Activated CD4-positive, alpha-beta T cell treated with anti-CD3 and anti-CD28 coated beads, Interleukin-2, amount 50 U/mL, for 1 hour (primary cell): Measurements from ENCODE around the gene BICRA.
"Not testable (repeated sequence)": the region's sequence is repeated elsewhere in the genome, so short reads cannot be mapped to it uniquely, and the experiment has no call there.

ENCODE experiments used
- DNase-seq: peaks from one replicate; pipeline ENCODE4 v3.0.0-alpha.2; 2020

The BICRA gene

DNA sequence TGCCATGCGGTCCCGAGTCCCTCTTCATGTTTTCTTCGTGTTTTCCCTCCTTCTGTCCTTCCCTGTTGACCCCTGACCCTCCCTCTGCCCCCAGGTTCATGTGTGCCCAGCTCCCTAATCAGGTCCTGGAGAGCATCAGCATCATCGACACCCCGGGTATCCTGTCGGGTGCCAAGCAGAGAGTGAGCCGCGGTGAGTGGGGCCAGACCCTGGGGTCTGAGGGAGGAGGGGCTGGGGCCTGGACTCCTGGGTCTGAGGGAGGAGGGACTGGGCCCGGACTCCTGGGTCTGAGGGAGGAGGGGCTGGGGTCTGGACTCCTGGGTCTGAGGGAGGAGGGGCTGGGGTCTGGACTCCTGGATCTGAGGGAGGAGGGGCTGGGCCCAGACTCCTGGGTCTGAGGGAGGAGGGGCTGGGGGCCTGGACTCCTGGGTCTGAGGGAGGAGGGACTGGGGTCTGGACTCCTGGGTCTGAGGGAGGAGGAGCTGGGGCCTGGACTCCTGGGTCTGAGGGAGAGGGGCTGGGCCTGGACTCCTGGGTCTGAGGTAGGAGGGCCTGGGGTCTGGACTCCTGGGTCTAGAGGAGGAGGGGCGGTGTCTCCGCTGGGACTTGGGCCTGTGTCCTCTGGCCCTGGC, 109.6 kb downstream of the BICRA start:
- not testable (repeated sequence) for DNase-seq

DNA sequence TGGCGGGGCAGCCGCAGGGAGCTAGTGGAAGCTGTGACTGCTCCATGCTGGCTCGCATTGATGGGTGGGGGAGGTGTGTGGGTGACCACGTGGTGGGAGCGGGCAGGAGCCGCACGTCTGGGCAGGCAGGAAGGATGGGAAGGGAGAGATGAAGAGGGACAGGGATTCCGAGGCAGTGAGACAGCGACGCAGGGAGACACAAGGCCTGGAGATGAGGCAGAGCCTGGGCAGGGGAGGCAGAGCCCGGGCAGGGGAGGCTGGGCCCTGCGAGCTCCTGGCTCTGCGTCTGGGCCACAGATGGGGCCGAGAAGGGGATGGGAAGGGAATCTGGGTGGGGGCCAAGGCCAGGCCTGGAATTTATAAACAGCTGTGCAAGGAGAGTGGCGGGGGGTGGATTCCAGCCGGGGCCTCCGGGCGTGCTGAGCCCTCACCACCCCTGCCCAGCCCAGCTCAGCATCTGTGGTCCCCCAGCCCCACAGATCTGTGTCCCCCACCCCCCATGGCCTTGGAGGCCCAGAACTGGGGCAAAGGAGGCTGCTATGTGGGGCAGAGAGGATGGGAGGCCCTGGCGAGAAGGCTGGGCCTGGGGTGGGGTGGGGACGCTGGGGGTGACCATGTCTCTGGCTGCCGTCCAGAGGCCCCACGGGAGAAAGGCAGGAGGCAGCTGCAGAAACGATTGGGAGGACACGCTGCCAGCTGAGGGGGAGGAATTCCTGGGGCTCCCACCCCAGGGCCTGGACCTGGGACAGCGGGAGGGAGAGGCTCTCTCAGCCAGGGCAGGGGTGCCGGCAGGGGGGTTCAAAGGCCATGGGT, 110.3 kb downstream of the BICRA start:
- DNase-seq, result no peak

DNA sequence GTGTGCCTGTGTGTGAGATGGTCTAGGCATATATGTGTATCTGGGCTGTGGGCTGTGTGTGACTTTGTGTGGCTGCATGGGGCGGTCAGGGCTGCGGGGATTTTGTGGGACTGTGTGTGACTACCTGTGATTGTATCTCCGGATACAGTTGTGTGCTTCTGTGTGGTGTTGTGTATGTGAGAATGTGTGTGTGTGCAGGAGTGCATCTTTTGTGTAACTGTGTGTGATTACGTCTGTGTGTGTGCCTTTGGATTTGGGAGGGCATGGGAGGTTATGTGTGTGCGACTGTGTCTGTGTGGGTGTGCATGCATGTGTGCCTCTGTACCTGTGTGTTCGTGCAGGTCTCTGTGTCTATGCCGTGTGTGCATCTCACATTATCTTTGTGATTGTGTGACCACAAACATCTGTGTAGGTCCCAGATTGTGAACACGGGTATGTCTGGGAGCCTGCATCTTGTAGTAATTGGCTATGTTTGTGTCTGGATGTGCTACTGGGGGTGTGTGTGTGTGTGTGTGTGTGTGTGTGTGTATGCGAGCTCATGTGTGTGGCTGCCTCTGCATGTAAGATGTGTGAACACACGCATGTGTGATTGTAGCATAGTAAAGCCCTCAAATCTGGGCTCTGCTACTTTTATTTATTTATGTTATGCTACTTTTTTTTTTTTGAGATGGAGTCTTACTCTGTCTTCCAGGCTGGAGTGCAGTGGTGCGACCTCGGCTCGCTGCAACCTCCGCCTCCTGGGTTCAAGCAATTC, 111.9 kb downstream of the BICRA start:
- no peak for DNase-seq

DNA sequence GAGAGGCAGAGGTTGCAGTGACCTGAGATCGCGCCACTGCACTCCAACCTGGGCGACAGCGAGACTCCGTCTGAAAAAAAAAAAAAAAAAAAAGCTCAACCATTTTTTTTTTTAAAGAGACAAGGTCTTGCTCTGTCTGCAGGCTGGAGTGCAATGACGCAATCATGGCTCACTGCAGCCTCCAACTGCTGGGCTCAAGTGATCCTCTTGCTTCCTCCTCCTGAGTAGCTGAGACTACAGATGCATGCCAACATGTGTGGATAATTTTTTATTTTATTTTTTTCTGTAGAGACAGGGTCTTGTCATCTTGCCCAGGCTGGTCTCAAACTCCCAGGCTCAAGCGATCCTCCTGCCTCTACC, 114.6 kb downstream of the BICRA start:
- no peak for DNase-seq

DNA sequence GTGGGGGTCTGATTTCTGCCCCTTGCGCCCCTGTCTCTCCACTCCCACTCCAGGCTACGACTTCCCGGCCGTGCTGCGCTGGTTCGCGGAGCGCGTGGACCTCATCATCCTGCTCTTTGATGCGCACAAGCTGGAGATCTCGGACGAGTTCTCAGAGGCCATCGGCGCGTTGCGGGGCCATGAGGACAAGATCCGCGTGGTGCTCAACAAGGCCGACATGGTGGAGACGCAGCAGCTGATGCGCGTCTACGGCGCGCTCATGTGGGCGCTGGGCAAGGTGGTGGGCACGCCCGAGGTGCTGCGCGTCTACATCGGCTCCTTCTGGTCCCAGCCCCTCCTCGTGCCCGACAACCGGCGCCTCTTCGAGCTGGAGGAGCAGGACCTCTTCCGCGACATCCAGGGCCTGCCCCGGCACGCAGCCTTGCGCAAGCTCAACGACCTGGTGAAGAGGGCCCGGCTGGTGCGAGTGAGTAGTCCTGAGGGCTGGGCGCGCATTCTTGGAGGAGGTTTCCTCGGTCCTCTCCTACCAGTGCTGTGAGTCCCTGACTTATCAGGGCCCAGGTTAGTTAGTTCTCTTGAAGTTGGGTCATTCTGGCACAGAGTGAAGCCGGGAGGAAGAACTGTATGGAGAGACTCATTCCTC, 116.9 kb downstream of the BICRA start:
- DNase-seq, result no peak

DNA sequence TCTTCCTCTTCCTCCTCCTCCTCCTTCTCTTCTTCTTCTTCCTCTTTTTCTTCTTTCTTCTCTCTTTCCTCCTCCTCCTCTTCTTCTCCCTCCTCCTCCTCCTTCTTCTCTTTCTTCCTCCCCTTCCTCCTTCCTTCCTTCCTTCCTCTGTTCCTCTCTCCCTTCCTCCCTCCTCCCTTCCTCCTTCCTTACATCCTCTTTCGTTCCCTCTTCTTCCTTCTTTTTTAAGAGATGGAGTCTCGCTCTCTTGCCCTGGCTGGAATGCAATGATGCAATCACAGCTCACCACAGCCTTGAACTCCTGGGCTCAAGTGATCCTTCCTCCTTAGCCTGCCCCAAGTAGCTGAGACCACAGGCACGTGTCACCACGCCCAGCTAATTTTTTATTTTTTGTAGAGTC, 117.5 kb downstream of the BICRA start:
- no peak for DNase-seq

DNA sequence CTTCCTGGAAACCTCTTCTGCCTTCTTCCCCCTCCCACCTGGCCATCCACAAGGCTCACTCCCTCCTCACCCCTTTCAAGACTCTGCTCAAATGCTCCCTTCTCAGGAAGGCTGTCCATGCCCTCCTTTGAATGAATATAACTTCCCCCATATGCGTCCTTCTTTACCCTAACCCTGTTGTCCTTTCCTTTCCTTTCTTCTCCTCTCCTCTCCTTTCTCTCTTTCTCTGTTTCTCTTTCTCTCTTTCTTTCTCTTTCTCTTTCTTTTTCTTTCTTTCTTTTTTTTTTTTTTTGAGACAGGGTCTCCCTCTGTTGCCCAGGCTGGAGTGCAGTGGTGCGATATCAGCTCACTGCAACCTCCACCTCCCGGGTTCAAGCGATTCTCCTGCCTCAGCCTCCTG, 119.4 kb downstream of the BICRA start:
- not testable (repeated sequence) for DNase-seq

DNA sequence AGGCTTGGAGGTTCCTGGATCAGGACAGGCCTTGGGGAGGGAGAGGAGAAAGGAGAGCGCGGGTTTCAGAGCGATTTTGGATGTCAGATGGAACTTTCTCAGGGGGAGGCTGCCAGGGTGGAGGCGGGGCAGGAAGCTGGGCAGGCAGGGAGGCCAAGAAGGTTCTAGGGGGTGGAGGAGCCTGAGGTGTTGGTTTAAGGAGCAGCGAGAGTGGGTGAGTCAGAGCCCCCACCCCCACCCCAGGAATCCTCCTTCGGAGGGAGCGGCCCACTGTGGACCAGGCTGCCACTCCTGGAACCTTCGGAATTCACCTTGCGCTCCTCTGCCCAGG, 120.5 kb downstream of the BICRA start:
- no peak for DNase-seq

DNA sequence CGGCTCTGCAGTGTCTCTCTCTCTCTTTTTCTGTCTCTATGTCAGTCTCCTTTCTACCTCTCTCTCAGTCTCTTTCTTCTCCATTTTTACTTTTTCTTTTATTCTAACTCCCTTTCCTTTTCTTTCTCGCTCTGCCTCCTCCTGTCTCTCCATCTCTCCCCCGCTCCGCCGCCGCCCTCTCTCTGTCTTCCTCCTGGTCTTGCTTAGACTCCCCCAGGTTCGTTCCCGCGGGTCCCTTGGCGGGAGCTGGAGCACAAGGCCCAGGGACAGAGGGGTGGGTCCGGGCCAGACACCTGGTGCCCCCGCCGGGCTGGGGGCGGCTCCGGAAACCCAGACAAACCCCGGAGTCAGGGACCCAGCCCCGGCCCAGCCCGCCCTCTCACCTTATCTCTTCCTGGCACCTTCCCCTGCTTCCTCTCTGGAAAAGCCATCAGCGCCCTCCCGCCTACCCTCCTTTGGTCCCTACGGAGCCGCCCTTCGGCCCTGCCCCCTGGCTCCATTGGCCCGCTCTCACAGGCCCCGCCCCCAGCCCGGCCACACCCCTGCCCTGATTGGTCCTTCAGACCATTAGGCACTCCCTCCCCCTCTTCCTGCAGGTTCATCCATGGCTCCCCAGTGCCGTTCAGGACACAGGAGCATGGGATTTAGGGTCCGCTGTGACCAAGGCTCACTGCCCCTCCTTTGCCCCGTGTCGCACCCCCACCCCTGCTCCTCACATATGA, 121.0 kb downstream of the BICRA start:
- peak; percentile 22 for DNase-seq

DNA sequence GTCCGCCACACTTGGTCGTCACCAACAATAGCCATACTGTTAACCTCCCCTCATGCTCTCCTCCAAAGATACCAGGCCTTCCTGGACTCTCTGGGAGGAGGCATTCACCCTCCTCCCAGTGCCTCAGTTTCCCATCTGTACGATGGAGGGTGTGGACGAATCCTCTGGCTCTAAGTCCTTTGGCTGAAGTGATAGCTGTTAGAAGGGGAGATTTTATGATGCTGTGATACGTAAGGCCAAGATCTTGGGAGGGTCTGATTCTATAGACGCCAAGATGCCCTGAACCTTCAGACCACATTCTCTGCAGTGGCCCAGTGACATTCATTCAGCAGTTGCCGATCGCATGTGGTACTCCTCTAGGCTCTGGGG, 121.6 kb downstream of the BICRA start:
- no peak for DNase-seq

DNA sequence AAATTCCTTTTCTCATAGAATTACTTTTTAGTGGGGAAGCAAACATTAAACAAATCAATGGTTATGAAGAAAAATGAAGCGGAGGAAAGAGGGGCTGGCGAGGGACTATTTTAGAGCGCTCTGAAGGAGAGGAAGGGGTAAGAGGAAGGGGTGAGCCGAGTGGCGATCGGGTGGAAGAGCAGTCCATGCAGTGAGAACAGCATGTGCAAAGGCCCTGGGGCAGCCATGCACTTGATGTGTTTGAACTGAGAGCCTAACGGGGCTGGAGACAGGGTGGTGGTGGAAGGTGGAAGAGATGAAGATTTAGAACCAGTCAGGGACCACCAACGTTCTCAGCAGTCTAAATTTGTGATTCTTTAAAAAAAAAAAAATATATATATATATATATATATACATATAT, 122.0 kb downstream of the BICRA start:
- no peak for DNase-seq

DNA sequence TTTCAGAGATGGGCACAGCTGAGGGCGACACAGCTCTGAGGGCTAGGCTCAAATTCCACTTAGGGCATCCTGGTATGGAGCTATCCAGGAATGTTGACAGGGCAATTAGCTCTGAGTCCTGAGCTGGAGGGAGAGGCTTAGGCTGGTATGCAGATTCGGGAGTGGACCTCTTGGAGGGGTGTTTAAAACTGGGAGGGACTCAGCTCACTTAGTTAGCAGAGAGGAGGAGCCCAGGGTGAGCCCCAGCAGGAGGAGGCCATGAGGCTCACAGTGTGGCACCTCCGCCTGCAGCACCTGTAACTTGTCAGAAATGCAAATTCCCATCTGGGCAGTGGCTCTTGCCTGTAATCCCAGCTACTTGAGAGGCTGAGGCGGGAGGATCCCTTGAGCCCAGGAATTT, 126.2 kb downstream of the BICRA start:
- no peak for DNase-seq

DNA sequence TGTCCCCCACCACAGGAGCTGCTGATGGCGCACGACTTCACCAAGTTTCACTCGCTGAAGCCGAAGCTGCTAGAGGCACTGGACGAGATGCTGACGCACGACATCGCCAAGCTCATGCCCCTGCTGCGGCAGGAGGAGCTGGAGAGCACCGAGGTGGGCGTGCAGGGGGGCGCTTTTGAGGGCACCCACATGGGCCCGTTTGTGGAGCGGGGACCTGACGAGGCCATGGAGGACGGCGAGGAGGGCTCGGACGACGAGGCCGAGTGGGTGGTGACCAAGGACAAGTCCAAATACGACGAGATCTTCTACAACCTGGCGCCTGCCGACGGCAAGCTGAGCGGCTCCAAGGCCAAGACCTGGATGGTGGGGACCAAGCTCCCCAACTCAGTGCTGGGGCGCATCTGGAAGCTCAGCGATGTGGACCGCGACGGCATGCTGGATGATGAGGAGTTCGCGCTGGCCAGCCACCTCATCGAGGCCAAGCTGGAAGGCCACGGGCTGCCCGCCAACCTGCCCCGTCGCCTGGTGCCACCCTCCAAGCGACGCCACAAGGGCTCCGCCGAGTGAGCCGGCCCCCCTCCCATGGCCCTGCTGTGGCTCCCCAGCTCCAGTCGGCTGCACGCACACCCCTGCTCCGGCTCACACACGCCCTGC, 132.1 kb downstream of the BICRA start:
- no peak for DNase-seq

DNA sequence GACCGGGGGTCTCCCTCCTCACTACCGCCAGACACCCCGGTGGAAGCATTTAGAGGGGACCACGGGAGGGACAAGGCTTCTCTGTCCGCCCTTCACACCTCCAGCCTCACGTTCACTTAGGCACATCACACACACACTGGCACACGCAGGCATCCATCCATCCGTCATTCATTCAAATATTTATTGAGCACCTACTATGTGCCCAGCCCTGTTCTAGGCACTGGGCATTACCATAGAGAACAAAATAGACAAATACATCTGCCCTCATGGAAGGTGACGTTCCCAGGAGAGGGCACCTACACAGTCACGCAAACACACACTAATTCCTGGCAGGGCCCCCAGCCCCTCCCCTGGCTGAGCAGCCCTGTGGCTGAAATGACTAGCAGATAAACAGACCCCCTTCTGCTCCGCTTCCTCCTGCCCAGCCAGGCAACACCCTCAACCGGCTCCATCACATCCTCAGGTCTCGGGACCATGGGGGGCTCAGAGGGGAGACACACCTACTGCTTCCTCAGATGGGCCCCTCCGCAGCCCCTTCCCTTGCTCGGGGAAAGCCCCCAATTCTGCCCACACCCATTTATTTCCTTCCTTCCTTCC, 132.7 kb downstream of the BICRA start:
- DNase-seq, result no peak

DNA sequence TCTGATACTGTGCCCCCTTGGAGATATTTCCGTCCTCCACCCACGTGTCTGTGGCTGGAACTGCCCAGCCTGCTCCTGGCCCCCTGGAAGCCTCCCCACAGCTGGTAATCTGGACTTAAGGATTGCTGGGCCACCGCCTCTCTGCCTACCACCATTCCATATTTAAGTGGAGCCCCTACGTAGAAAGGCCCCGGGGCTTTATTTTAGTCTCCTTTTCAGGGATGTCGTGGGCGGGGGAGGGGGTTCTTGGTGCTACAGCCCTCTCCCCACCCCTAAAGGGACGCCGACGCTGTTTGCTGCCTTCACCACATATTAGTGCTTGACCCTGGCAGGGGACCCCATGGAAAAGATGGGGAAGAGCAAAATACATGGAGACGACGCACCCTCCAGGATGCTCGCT, 133.7 kb downstream of the BICRA start:
- DNase-seq, result no peak

DNA sequence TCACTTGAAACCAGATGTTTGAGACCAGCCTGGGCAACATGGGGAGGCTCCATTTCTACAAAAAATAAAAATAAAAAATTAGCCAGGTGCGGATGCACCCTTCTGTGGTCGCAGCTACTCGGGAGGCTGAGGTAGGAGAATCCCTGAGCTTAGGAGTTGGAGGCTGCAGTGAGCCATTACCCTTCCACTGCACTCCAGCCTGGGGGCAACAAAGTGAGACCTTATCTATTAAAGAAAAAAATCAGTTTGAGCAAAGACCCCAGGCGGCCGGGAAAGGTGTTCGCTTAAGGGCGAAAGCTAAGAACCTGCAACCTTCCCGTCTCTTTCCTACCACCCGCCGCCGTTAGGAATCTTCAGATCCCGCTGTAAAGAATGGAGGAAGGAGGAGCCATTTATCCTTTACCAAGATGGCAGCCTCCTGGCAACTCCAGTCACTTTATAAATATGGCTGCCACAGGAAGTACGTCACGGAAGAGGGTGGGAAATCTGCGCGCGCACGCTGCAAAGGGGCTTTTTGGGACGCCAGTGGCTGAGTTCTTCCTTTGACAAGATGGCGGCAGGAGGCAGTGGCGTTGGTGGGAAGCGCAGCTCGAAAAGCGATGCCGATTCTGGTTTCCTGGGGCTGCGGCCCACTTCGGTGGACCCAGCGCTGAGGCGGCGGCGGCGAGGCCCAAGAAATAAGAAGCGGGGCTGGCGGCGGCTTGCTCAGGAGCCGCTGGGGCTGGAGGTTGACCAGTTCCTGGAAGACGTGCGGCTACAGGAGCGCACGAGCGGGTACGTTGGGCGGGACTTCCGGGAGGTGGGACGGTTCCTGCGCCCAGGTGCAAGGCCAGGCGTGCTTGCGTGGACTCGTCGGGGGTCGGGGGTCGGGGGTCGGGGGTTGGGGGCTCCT, 136.3 kb downstream of the BICRA start, which contains the start of gene NOP53:
NOP53 (plus strand) TSS at position 537 of the 892 bp plus-strand sequence; CDS start at position 551, 14 bp downstream.
- peak; percentile 97 for DNase-seq

DNA sequence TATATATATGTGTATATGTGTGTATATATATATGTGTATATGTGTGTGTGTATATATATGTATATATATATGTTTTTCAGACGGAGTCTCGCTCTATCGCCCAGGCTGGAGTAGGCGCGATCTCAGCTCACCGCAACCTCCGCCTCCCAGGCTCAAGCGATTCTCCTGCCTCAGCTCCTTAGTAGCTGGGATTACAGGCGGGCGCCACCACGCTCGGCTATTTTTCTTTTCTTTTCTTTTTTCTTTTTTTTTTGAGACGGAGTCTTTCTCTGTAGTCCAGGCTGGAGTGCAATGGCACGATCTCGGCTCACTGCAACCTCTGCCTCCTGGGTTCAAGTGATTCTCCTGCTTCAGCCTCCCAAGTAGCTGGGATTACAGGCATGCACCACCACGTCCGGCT, 137.2 kb downstream of the BICRA start:
- DNase-seq, result not testable (repeated sequence)

DNA sequence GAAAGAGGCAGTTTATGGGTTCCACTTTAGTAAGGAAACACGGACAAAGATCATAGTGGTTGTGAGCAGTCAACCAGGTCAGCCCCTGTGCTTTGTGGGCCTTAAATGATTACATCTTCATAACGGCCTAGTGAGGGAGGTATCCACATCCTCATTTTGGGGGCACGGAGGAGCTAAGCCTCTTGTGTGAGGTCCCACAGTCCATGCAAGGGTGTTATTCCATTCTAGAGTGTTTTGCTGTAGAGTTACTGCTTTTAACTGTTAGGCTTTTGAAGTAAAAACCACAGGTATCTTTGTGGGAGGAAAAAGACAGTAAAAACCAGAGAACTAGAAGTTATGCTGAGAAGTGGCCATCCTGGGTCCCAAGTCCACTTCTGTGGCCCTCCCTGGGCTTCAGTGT, 140.4 kb downstream of the BICRA start:
- DNase-seq, result no peak

DNA sequence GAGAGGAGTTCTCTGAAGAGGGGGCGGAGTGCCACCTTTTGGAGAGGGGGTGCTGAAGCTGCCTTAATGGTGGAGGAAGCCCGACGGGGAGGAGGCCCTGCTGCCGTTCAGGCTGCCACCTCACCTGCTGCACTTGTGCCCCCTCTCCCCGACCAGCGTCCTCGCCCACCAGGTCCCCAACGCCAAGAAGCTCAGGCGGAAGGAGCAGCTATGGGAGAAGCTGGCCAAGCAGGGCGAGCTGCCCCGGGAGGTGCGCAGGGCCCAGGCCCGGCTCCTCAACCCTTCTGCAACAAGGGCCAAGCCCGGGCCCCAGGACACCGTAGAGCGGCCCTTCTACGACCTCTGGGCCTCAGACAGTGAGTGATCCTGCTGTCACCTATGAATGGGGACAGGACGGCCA, 141.8 kb downstream of the BICRA start:
- no peak for DNase-seq

DNA sequence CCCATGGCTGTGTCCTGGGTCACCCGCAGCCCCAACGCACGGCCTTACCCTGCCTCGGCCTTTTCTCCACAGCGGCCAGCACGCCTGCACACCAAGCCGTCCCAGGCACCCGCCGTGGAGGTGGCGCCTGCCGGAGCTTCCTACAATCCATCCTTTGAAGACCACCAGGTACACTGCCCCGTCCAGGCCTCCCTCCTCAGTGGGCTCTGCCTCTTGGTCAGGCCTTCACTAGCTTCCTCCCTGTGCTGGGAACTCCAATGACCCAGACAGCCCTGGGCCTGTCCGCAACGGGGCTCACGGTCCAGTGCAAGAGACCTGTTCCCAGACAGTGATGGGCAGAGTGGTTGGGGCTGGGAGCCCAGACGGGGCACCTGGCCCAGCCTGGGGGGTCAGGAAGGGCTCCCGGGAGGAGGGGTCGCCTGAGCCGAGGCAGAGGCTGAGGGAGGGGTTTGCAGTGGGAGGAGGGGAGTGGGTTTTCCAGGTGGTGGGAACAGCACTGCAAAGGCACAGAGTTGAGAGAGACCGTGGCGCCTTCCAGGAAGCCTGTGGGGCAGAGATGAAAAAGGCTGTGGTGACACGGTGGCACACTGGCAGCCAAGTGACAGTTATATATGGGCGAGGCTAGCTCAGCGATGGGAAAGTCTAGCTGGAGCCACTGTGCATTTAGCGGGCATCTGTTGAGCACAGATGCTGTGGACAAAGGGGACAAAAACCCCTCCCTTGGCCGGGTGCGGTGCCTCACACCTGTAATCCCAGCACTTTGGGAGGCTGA, 143.7 kb downstream of the BICRA start:
- DNase-seq, result no peak
